ENCODE data around the gene GSG1. TPM values are rescaled to one million over a fixed set of nuclear protein-coding genes. Genes with fewer than 3 reads are reported as not detected.

GSG1 gene
- total RNA-seq, 2 donors from 2014 or later: not detected

DNA sequence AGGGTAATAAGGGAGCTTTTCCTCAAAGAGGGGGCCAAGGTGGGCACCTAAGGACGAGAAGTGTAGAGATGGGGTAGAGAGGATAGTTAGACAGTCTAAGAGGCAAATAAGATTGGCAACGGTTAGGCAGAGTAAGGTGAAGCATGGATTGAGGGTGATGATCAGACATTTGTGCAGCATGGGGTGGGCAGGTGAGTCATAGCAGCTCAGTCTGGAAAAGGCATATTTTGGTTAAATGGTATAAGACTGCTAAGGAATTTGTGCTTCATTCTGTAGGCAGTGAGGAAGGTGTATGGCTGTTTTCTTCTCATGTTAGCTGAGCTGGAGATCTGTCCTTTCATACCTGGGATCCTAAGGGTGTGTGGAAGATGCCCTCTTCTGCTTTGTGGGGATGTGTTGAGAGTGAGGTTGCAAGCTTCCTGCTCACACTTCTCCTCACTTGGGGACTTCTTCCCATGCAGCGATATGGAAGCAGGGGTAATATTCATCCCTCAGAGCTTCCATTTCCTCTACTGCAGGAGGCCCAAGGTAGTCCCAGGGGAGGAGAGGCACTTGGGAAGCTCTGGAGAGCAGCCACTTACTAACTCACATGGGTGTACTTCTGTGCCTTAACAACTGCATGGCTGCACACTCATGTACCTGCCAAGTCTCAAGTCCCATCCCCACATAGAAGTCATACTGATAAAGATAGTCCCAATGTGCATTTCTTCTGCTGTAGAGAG is 28.9 kb downstream of the GSG1 start:
- Histone ChIP-seq H3K36me3 (peaks cover 15% of the 10 kb centered on the region), H3K4me1 (no peaks in the 10 kb centered on the region), H3K9me3 (no peaks in the 10 kb centered on the region), H3K27me3 (no peaks in the 10 kb centered on the region), H3K27ac (no peak overlapping the region), H3K4me3 (no peak overlapping the region)
- TF ChIP-seq, protein P1, sequence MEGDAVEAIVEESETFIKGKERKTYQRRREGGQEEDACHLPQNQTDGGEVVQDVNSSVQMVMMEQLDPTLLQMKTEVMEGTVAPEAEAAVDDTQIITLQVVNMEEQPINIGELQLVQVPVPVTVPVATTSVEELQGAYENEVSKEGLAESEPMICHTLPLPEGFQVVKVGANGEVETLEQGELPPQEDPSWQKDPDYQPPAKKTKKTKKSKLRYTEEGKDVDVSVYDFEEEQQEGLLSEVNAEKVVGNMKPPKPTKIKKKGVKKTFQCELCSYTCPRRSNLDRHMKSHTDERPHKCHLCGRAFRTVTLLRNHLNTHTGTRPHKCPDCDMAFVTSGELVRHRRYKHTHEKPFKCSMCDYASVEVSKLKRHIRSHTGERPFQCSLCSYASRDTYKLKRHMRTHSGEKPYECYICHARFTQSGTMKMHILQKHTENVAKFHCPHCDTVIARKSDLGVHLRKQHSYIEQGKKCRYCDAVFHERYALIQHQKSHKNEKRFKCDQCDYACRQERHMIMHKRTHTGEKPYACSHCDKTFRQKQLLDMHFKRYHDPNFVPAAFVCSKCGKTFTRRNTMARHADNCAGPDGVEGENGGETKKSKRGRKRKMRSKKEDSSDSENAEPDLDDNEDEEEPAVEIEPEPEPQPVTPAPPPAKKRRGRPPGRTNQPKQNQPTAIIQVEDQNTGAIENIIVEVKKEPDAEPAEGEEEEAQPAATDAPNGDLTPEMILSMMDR (IDR thresholded peaks at IDR 0.05): no peak
- no peak for DNase-seq (ENCODE audit: low spot score)

GRCh38 chr12:13073173-13073572 is 30.3 kb downstream of the GSG1 start:
- H3K4me3 ChIP-seq: no peak overlapping the region
- H3K27me3 ChIP-seq: no peaks in the 10 kb centered on the region
- H3K4me1 ChIP-seq: no peaks in the 10 kb centered on the region
- H3K9me3 ChIP-seq: no peaks in the 10 kb centered on the region
- peaks cover 29% of the 10 kb centered on the region for H3K36me3 ChIP-seq
- no peak for DNase-seq (ENCODE audit: low spot score)
- TF ChIP-seq, protein P1 (IDR thresholded peaks at IDR 0.05): no peak
- H3K27ac ChIP-seq: no peak overlapping the region

- no peak for DNase-seq (ENCODE audit: low spot score)
- H3K9me3 ChIP-seq: no peaks in the 10 kb centered on the region
- H3K4me1 ChIP-seq: no peaks in the 10 kb centered on the region
- H3K4me3 ChIP-seq: no peak overlapping the region
- H3K27me3 ChIP-seq: no peaks in the 10 kb centered on the region
- H3K27ac ChIP-seq: no peak overlapping the region
- peaks cover 42% of the 10 kb centered on the region for H3K36me3 ChIP-seq
- TF ChIP-seq, protein P1 (IDR thresholded peaks at IDR 0.05): no peak
Observed at GRCh38 chr12:13071305-13072280, 31.9 kb downstream of the GSG1 start.

GRCh38 chr12:13069380-13069779 is 34.1 kb downstream of the GSG1 start:
- H3K36me3 ChIP-seq: peaks cover 38% of the 10 kb centered on the region

DNA sequence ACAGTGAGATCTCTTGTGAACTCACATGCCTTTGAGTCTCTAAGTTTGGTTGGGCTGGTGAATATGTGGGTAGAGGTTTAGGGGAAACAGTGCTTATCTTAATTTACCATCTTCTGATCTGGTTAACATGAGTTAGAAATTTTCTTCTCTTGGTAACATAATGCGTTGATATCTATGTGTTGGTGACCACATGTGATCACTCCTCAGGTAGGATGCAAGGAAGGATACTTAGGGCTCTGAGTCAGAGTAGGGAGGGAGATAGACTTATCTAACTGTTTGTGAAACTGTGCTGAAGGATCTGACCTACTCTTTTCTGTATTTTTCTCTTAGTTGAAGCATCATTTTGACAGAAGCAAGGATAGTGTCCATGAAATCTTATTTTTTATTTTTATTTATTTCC is 36.1 kb downstream of the GSG1 start:
- H3K27me3 ChIP-seq: no peaks in the 10 kb centered on the region
- H3K9me3 ChIP-seq: no peaks in the 10 kb centered on the region
- H3K27ac ChIP-seq: no peak overlapping the region
- H3K4me3 ChIP-seq: no peak overlapping the region
- no peak for DNase-seq (ENCODE audit: low spot score)
- TF ChIP-seq, protein P1 (IDR thresholded peaks at IDR 0.05): no peak
- peaks cover 38% of the 10 kb centered on the region for H3K36me3 ChIP-seq
- no peaks in the 10 kb centered on the region for H3K4me1 ChIP-seq

More at GRCh38 chr12:13069380-13069779, 34.1 kb downstream of the GSG1 start:
- no peaks in the 10 kb centered on the region for H3K9me3 ChIP-seq
- no peaks in the 10 kb centered on the region for H3K4me1 ChIP-seq
- H3K27ac ChIP-seq: no peak overlapping the region
- TF ChIP-seq, protein P1 (IDR thresholded peaks at IDR 0.05): no peak
- no peak for DNase-seq (ENCODE audit: low spot score)
- no peaks in the 10 kb centered on the region for H3K27me3 ChIP-seq
- no peak overlapping the region for H3K4me3 ChIP-seq
